HepG2 (cell line): ENCODE data around the gene PXT1. TPM values are rescaled to one million over a fixed set of nuclear protein-coding genes. Genes with fewer than 3 reads are reported as not detected.

Experiments
- ATAC-seq: fragments of 200-7000 bp; cut with Tn5 transposase; 3 replicates; pipeline ENCODE4 v1.9.1; 2020; ENCODE audit warnings: mild to moderate bottlenecking, moderate library complexity
- BruUV-seq: library from RNA; stranded (reverse); fragments of 400-500 nt; replicated peaks from 2 replicates; lab custom pipeline; 2021; lab: Mats Ljungman, UMichigan
- CTCF ChIA-PET: fragments of 300-600 bp; formaldehyde crosslinking; extraction: SDS; loops from one replicate; lab custom pipeline; 2021; ENCODE audit warnings: low total read pairs, inconsistent platforms, low intra/inter-chr PET ratio; lab: Yijun Ruan, JAX
- POLR2A ChIA-PET: fragments of 350-600 bp; sonication (Branson Sonifier 250); formaldehyde crosslinking; loops from one replicate; lab custom pipeline; 2020; ENCODE audit warnings: antibody characterized with exemption, inconsistent platforms; lab: Yijun Ruan, JAX
- DNase-seq: peaks from one replicate; pipeline ENCODE4 v3.0.0-alpha.2; 2015; ENCODE audit warnings: low spot score
- FAIRE-seq: peaks from 3 replicates; lab custom pipeline; 2011; peaks lifted over from hg19 to GRCh38; lab: Jason Lieb, UNC
- H2AFZ ChIP-seq: one replicate; pipeline ENCODE4 v1.6.1; 2011; ENCODE audit warnings: low read length, inconsistent platforms
- H3K27ac ChIP-seq: fragments of 300-600 bp; 3 replicates; pipeline ENCODE4 v1.8.0; 2011; ENCODE audit warnings: mixed run types, mild to moderate bottlenecking, mixed read lengths, low read length, inconsistent platforms; ENCODE audit not compliant: insufficient read depth; ENCODE audit errors: extremely low read length
- H3K27me3 ChIP-seq, 2 experiments: fragments of 200-600 bp in 1 of 2; 2 replicates in 1 of 2; 3 replicates in 1 of 2; pipeline versions ENCODE4 v1.6.0 to v1.8.0; 2011; ENCODE audit warnings: low read length in 2 of 2, mild to moderate bottlenecking in 2 of 2, moderate library complexity in 2 of 2, inconsistent platforms in 1 of 2; ENCODE audit not compliant: insufficient read depth in 2 of 2, control insufficient read depth in 1 of 2
- H3K36me3 ChIP-seq, 2 experiments: fragments of 200-600 bp in 1 of 2; replicated peaks in 1 of 2; 2 replicates in 1 of 2; 3 replicates in 1 of 2; pipeline versions ENCODE4 v1.5.1 to v1.8.0; 2011; ENCODE audit warnings: low read length in 2 of 2, inconsistent platforms in 1 of 2; ENCODE audit not compliant: insufficient read depth in 2 of 2, control insufficient read depth in 1 of 2
- H3K4me1 ChIP-seq: 2 replicates; pipeline ENCODE4 v1.5.1; 2012; ENCODE audit warnings: low read length, inconsistent platforms; ENCODE audit not compliant: insufficient read depth
- H3K4me2 ChIP-seq: 2 replicates; pipeline ENCODE4 v1.6.0; 2011; ENCODE audit warnings: low read depth, low read length, inconsistent platforms
- H3K4me3 ChIP-seq, 3 experiments: fragments of 200-600 bp in 1 of 3; sonication (generic), shearing (Covaris generic) in 1 of 3; replicated peaks in 1 of 3; 2 replicates each; pipeline ENCODE4 v1.5.1; 2011 to 2016; ENCODE audit warnings: low read length in 3 of 3, inconsistent platforms in 2 of 3, low read depth in 2 of 3, mild to moderate bottlenecking in 2 of 3, control low read depth in 1 of 3, mixed read lengths in 1 of 3; ENCODE audit not compliant: insufficient read depth in 1 of 3
- H3K79me2 ChIP-seq: one replicate; pipeline ENCODE4 v1.6.1; 2011; ENCODE audit warnings: low read length, inconsistent platforms; ENCODE audit not compliant: insufficient read depth
- H3K9ac ChIP-seq: 2 replicates; pipeline ENCODE4 v1.6.0; 2011; ENCODE audit warnings: mild to moderate bottlenecking, low read depth, low read length, inconsistent platforms; ENCODE audit not compliant: insufficient read depth
- H3K9me3 ChIP-seq: 2 replicates; pipeline ENCODE4 v1.5.1; 2012; ENCODE audit warnings: mild to moderate bottlenecking, low read length
- H4K20me1 ChIP-seq: 2 replicates; pipeline ENCODE4 v1.6.0; 2011; ENCODE audit warnings: inconsistent platforms, mild to moderate bottlenecking, low read length, moderate library complexity; ENCODE audit not compliant: insufficient read depth
- AGO2 ChIP-seq: fragments of 200-400 bp; formaldehyde crosslinking; optimal IDR thresholded peaks from 2 replicates; pipeline ENCODE3; 2017; ENCODE audit warnings: mild to moderate bottlenecking, low read depth, low read length, moderate library complexity
- ATF4 ChIP-seq, 2 experiments: fragments of 450-650 bp in 1 of 2; sonication (generic) in 1 of 2; formaldehyde crosslinking; IDR thresholded peaks; 2 replicates each; pipeline versions ENCODE4 v1.5.0 to v1.8.0; 2020 to 2022; ENCODE audit warnings: mild to moderate bottlenecking in 1 of 2, missing genetic modification reagents in 1 of 2
- BRCA1 ChIP-seq: sonication (generic); formaldehyde crosslinking; IDR thresholded peaks from 2 replicates; pipeline ENCODE4 v1.4.0; 2020; ENCODE audit warnings: missing genetic modification reagents
- CHD4 ChIP-seq: fragments of 200-600 bp; sonication (generic); IDR thresholded peaks from 2 replicates; pipeline ENCODE4 v1.7.0; 2017; ENCODE audit warnings: mild to moderate bottlenecking, low read length, borderline replicate concordance
- HMGXB4 ChIP-seq, 2 experiments: sonication (generic) in 1 of 2; formaldehyde crosslinking in 1 of 2; IDR thresholded peaks; 2 replicates each; pipeline versions ENCODE4 v1.4.0 to v1.6.1; 2018 to 2020; ENCODE audit warnings: missing genetic modification reagents in 2 of 2, borderline replicate concordance in 1 of 2, low read depth in 1 of 2, mild to moderate bottlenecking in 1 of 2, missing biosample characterization in 1 of 2
- HOXA3 ChIP-seq: sonication (generic); formaldehyde crosslinking; IDR thresholded peaks from 2 replicates; pipeline ENCODE4 v1.5.0; 2020; ENCODE audit warnings: missing genetic modification reagents
- KDM2A ChIP-seq: sonication (generic); formaldehyde crosslinking; IDR thresholded peaks from 2 replicates; pipeline ENCODE4 v1.4.0; 2020; ENCODE audit warnings: low read depth, missing genetic modification reagents, borderline replicate concordance
- MIXL1 ChIP-seq: IDR thresholded peaks from 2 replicates; pipeline ENCODE4 v1.6.1; 2016
- NFIC ChIP-seq: IDR thresholded peaks from 2 replicates; pipeline ENCODE4 v1.6.1; 2012; ENCODE audit warnings: mild to moderate bottlenecking, low read length, inconsistent platforms
- PITX1 ChIP-seq: sonication (generic); formaldehyde crosslinking; IDR thresholded peaks from 2 replicates; pipeline ENCODE4 v1.5.1; 2020; ENCODE audit warnings: mild to moderate bottlenecking, missing genetic modification reagents
- RAD21 ChIP-seq: fragments of 450-650 bp; formaldehyde crosslinking; IDR thresholded peaks from 2 replicates; pipeline ENCODE4 v1.5.0; 2020; ENCODE audit warnings: mild to moderate bottlenecking
- SALL2 ChIP-seq: sonication (generic); formaldehyde crosslinking; IDR thresholded peaks from 2 replicates; pipeline ENCODE4 v1.8.1; 2023; ENCODE audit warnings: mild to moderate bottlenecking, missing genetic modification reagents, inconsistent platforms
- SMC3 ChIP-seq: IDR thresholded peaks from 2 replicates; pipeline ENCODE4 v1.6.1; 2011; ENCODE audit warnings: low read length, improper control_type of control experiment
- STAG1 ChIP-seq: sonication (generic); formaldehyde crosslinking; IDR thresholded peaks from 2 replicates; pipeline ENCODE4 v1.4.0; 2020; ENCODE audit warnings: missing genetic modification reagents
- TMF1 ChIP-seq: sonication (generic); formaldehyde crosslinking; IDR thresholded peaks from 2 replicates; pipeline ENCODE4 v1.8.1; 2022; ENCODE audit warnings: low read depth, missing genetic modification reagents
- YEATS2 ChIP-seq: sonication (generic); formaldehyde crosslinking; IDR thresholded peaks from 2 replicates; pipeline ENCODE4 v1.4.0; 2020; ENCODE audit warnings: missing genetic modification reagents, borderline replicate concordance
- YY1 ChIP-seq: IDR thresholded peaks from 2 replicates; pipeline ENCODE4 v1.6.1; 2011; ENCODE audit warnings: low read length, low read depth, moderate library complexity, mild to moderate bottlenecking; ENCODE audit not compliant: insufficient read depth, insufficient replicate concordance
- ZNF264 ChIP-seq: sonication (generic); formaldehyde crosslinking; IDR thresholded peaks from 2 replicates; pipeline ENCODE4 v1.4.0; 2020; ENCODE audit warnings: missing genetic modification reagents
- ZNF33A ChIP-seq: sonication (generic); formaldehyde crosslinking; IDR thresholded peaks from 2 replicates; pipeline ENCODE4 v1.5.1; 2020; ENCODE audit warnings: missing genetic modification reagents, mild to moderate bottlenecking, moderate library complexity, borderline replicate concordance
- ZNF501 ChIP-seq: sonication (generic); formaldehyde crosslinking; IDR thresholded peaks from 2 replicates; pipeline ENCODE4 v1.5.1; 2020; ENCODE audit warnings: mild to moderate bottlenecking, moderate library complexity, missing genetic modification reagents
- WGBS: methylation state at CpG from one replicate; pipeline ENCODE4 v1.1.6; 2017; ENCODE audit warnings: low lambda C conversion rate; 5-methylcytosine and 5-hydroxymethylcytosine counted together
- in situ Hi-C: cut with HindIII; loops from 2 replicates; pipeline ENCODE4 v1.10.0; 2017; ENCODE audit warnings: low pct_unique_long_range_greater_than_20kb; ENCODE audit not compliant: extremely low pct_ligation_motif_present
- intact Hi-C: fragments of 100-400 bp; cut with micrococcal nuclease; formaldehyde crosslinking; loops from one replicate; pipeline ENCODE4 v1.10.0; 2022; ENCODE audit not compliant: unreplicated experiment
- polyA plus RNA-seq, 8 experiments: library from polyadenylated mRNA; depleted of rRNA in 3 of 8; stranded (reverse) in 7 of 8; unstranded in 1 of 8; fragments of >200 nt; fragmentation: Illumina TruSeq in 4 of 8; extraction: Trizol in 4 of 8; gene quantifications; 2 replicates each; pipeline versions ENCODE4 v1.2.1 to v1.2.3, GENCODE V29; 2011 to 2016; ENCODE audit warnings: low read depth in 4 of 8, missing spikeins in 1 of 8, mixed read lengths in 1 of 8; ENCODE audit not compliant: insufficient read depth in 1 of 8
- total RNA-seq, 5 experiments: library from RNA; depleted of rRNA; stranded (reverse); fragments of >200 nt; fragmentation: Illumina TruSeq; extraction: Trizol; gene quantifications; 2 replicates each; pipeline ENCODE4 v1.2.3, GENCODE V29; 2016; ENCODE audit warnings: low read depth in 1 of 5

The PXT1 gene
- total and polyA plus RNA-seq, 2 of the 13 experiments (the other 11 are each of a cell fraction or from before 2014, with no cell fraction given), result 0.04 TPM; not detected in 1

- no peak for TF ChIP-seq PITX1 (CRISPR knock-in tag)
- TF ChIP-seq CHD4, result no peak
- TF ChIP-seq TMF1 (CRISPR knock-in tag), result no peak
- no peak for TF ChIP-seq ATF4 (CRISPR knock-in tag; IDR thresholded peaks at IDR 0.05)
These were observed 81.6 kb downstream of the PXT1 start (continued) for GRCh38 chr6:36361071-36361470.

- ChIA-PET POLR2A (interaction anchor here (0.7 kb wide), 1 partner anchor 234 kb away, joined by 3 read pairs; no protein-coding TSS in a partner anchor), CTCF (interaction anchor here (1.3 to 4.7 kb wide), 5 partner anchors 20 to 333 kb away, joined by 3 to 100 read pairs (median 6); partner anchors contain the start of gene MAPK14)
- H3K9me3 ChIP-seq, result no peaks in the 10 kb centered on the region
- ATAC-seq (peak; percentile 92), DNase-seq (peak; percentile 82), FAIRE-seq (peak; percentile 79)
- no TSS peak for BruUV-seq
- peak overlapping the region; percentile 36; the same call in 1 of the 2 replicates for H3K4me2 ChIP-seq
- 5% methylated on average over 10 of the region's 10 CpGs for WGBS
- in situ Hi-C loops (loop anchor here (5.0 kb wide), 2 partner anchors 58 to 233 kb away; no protein-coding TSS in a partner anchor), intact Hi-C loops (loop anchor here (1.0 kb wide), 4 partner anchors 19 to 333 kb away; partner anchors contain the start of gene MAPK14)
- H3K79me2 ChIP-seq, result no peaks in the 10 kb centered on the region
- no peak overlapping the region for H3K4me3 ChIP-seq
- no peak overlapping the region for H2AFZ ChIP-seq
- 0 out of 5 replicates have a peak, but pooled peaks cover 0 to 2% of the 10 kb centered on the region in 2 experiments for H3K27me3 ChIP-seq
- H3K4me1 ChIP-seq, result peaks cover 23% of the 10 kb centered on the region
- H4K20me1 ChIP-seq, result no peaks in the 10 kb centered on the region
- H3K9ac ChIP-seq, result no peak overlapping the region
- H3K27ac ChIP-seq, result no peak overlapping the region
- no peaks in the 10 kb centered on the region for H3K36me3 ChIP-seq
- TF ChIP-seq SMC3 (peak; percentile 95), NFIC (no peak), ZNF501 (CRISPR knock-in tag) (peak; percentile 72), BRCA1 (CRISPR knock-in tag) (0 out of 2 replicates have a peak, but pooled peaks have one; percentile 50), RAD21 (CRISPR knock-in tag) (peak; percentile 94), YY1 (peak; percentile 25), MIXL1 (CRISPR knock-in tag) (0 out of 2 replicates have a peak, but pooled peaks have one; percentile 43), YEATS2 (CRISPR knock-in tag) (peak; percentile 28; the same call in 1 of the 2 replicates), HOXA3 (CRISPR knock-in tag) (peak; percentile 44), ZNF33A (0 out of 2 replicates have a peak, but pooled peaks have one; percentile 35), HMGXB4 (CRISPR knock-in tag; IDR thresholded peaks at IDR 0.05; ENCODE audit: borderline replicate concordance in 1 of 2, low read depth in 1 of 2) (peak; percentile 62 to 65; a peak in 2 of 4 replicates), AGO2 (no peak), ZNF264 (CRISPR knock-in tag) (0 out of 2 replicates have a peak, but pooled peaks have one; percentile 43), KDM2A (CRISPR knock-in tag) (peak; percentile 48; the same call in 1 of the 2 replicates), STAG1 (CRISPR knock-in tag) (peak; percentile 95), SALL2 (CRISPR knock-in tag) (0 out of 2 replicates have a peak, but pooled peaks have one; percentile 54)
These were observed 82.2 kb downstream of the PXT1 start for GRCh38 chr6:36360241-36361054.
